GM18861 (cell line): ENCODE measurements around the gene LRRC74A.
"Not testable (repeated sequence)": the region's sequence is repeated elsewhere in the genome, so short reads cannot be mapped to it uniquely, and the experiment has no call there.

Experiments used
- ATAC-seq: cut with Tn5 transposase; IDR thresholded peaks from one replicate; pipeline ENCODE4 v1.9.1; 2021; ENCODE audit not compliant: unreplicated experiment

LRRC74A gene

GRCh38 chr14:76884394-76884793, 58.2 kb downstream of the LRRC74A start:
- no peak for ATAC-seq

GRCh38 chr14:76884853-76885276, 58.7 kb downstream of the LRRC74A start:
- no peak for ATAC-seq

GRCh38 chr14:76887191-76887590, 61.0 kb downstream of the LRRC74A start:
- no peak for ATAC-seq

GRCh38 chr14:76891391-76891790, 65.2 kb downstream of the LRRC74A start:
- no peak for ATAC-seq

GRCh38 chr14:76894308-76894707, 68.1 kb downstream of the LRRC74A start:
- no peak for ATAC-seq

GRCh38 chr14:76898006-76898405, 71.8 kb downstream of the LRRC74A start:
- ATAC-seq, result not testable (repeated sequence)

- no peak for ATAC-seq
Measured at GRCh38 chr14:76900682-76901081, 74.5 kb downstream of the LRRC74A start.

GRCh38 chr14:76901171-76902055, 75.2 kb downstream of the LRRC74A start:
- no peak for ATAC-seq

GRCh38 chr14:76902591-76902990, 76.4 kb downstream of the LRRC74A start:
- ATAC-seq, result no peak

GRCh38 chr14:76904100-76904739, 78.0 kb downstream of the LRRC74A start:
- ATAC-seq, result no peak

GRCh38 chr14:76904740-76905569, 78.7 kb downstream of the LRRC74A start:
- peak; percentile 92 for ATAC-seq

GRCh38 chr14:76908834-76909233, 82.6 kb downstream of the LRRC74A start:
- ATAC-seq, result no peak

GRCh38 chr14:76909266-76909665, 83.1 kb downstream of the LRRC74A start:
- ATAC-seq, result no peak

- ATAC-seq, result no peak
Measured at GRCh38 chr14:76910371-76910890, 84.2 kb downstream of the LRRC74A start.

GRCh38 chr14:76911473-76911872, 85.3 kb downstream of the LRRC74A start:
- no peak for ATAC-seq

- not testable (repeated sequence) for ATAC-seq
Measured at GRCh38 chr14:76914533-76915081, 88.4 kb downstream of the LRRC74A start.

GRCh38 chr14:76916040-76916715, 90.0 kb downstream of the LRRC74A start:
- no peak for ATAC-seq

GRCh38 chr14:76917158-76917596, 91.0 kb downstream of the LRRC74A start:
- ATAC-seq, result no peak

- ATAC-seq, result no peak
Measured at GRCh38 chr14:76917745-76918255, 91.6 kb downstream of the LRRC74A start.

GRCh38 chr14:76918256-76918781, 92.1 kb downstream of the LRRC74A start:
- no peak for ATAC-seq
